HEK293T (cell line): ENCODE data around the gene LIPC.

ENCODE experiments used
- CTCF ChIA-PET: fragments of 350-600 bp; formaldehyde crosslinking; extraction: SDS; loops from one replicate; lab custom pipeline; 2021; ENCODE audit warnings: antibody characterized with exemption, inconsistent platforms; lab: Yijun Ruan, JAX
- POLR2A ChIA-PET: fragments of 350-600 bp; formaldehyde crosslinking; extraction: SDS; loops from one replicate; lab custom pipeline; 2020; ENCODE audit warnings: antibody characterized with exemption, inconsistent platforms; lab: Yijun Ruan, JAX
- DNase-seq: peaks from one replicate; pipeline ENCODE4 v3.0.0; 2012; ENCODE audit warnings: mixed read lengths; ENCODE audit errors: extremely low spot score
- ARNT ChIP-seq: fragments of 450-650 bp; IDR thresholded peaks from 2 replicates; pipeline ENCODE4 v1.6.1; 2017; ENCODE audit warnings: mild to moderate bottlenecking
- BHLHE40 ChIP-seq: fragments of 450-650 bp; IDR thresholded peaks from 2 replicates; pipeline ENCODE4 v1.6.1; 2016; ENCODE audit warnings: mild to moderate bottlenecking, moderate library complexity, borderline replicate concordance
- CTBP1 ChIP-seq: fragments of 450-650 bp; IDR thresholded peaks from 2 replicates; pipeline ENCODE4 v1.6.1; 2016; ENCODE audit warnings: borderline replicate concordance
- ELF4 ChIP-seq: fragments of 450-650 bp; IDR thresholded peaks from 2 replicates; pipeline ENCODE4 v1.6.1; 2017; ENCODE audit warnings: antibody characterized with exemption
- FOXA1 ChIP-seq: fragments of 450-650 bp; IDR thresholded peaks from 2 replicates; pipeline ENCODE4 v1.6.1; 2016; ENCODE audit warnings: mild to moderate bottlenecking
- FOXK2 ChIP-seq: fragments of 450-650 bp; IDR thresholded peaks from 2 replicates; pipeline ENCODE4 v1.6.1; 2016; ENCODE audit warnings: mild to moderate bottlenecking
- FOXM1 ChIP-seq: fragments of 450-650 bp; IDR thresholded peaks from 2 replicates; pipeline ENCODE4 v1.6.1; 2017; ENCODE audit warnings: mild to moderate bottlenecking, borderline replicate concordance
- HDGF ChIP-seq: fragments of 450-650 bp; IDR thresholded peaks from 2 replicates; pipeline ENCODE4 v1.6.1; 2017; ENCODE audit warnings: antibody characterized with exemption, borderline replicate concordance
- L3MBTL2 ChIP-seq: fragments of 450-650 bp; conservative IDR thresholded peaks from 2 replicates; pipeline ENCODE4 v1.6.1; 2016; ENCODE audit warnings: mild to moderate bottlenecking
- LEF1 ChIP-seq: fragments of 450-650 bp; IDR thresholded peaks from 2 replicates; pipeline ENCODE4 v1.6.1; 2017; ENCODE audit warnings: mild to moderate bottlenecking, borderline replicate concordance
- NFRKB ChIP-seq: fragments of 450-650 bp; IDR thresholded peaks from 2 replicates; pipeline ENCODE4 v1.6.1; 2016; ENCODE audit warnings: mild to moderate bottlenecking, moderate library complexity
- PKNOX1 ChIP-seq: fragments of 450-650 bp; IDR thresholded peaks from 2 replicates; pipeline ENCODE4 v1.6.1; 2016
- SP1 ChIP-seq: fragments of 450-650 bp; IDR thresholded peaks from 2 replicates; pipeline ENCODE4 v1.6.1; 2017
- SUZ12 ChIP-seq: fragments of 450-650 bp; IDR thresholded peaks from 2 replicates; pipeline ENCODE4 v1.6.1; 2016; ENCODE audit warnings: mild to moderate bottlenecking
- TARDBP ChIP-seq: fragments of 450-650 bp; IDR thresholded peaks from 2 replicates; pipeline ENCODE4 v1.6.1; 2016
- ZNF384 ChIP-seq: fragments of 450-650 bp; IDR thresholded peaks from 2 replicates; pipeline ENCODE4 v1.6.1; 2016

The LIPC gene

GRCh38 chr15:58440922-58441321, 9.1 kb downstream of the LIPC start:
- ChIA-PET CTCF (no interaction called here), POLR2A (no interaction called here)
- DNase-seq: no peak
- TF ChIP-seq ELF4 (no peak), FOXM1 (no peak), ARNT (no peak), TARDBP (no peak), PKNOX1 (no peak), FOXA1 (no peak), CTBP1 (no peak), NFRKB (no peak), HDGF (no peak), BHLHE40 (no peak), FOXK2 (no peak), SUZ12 (no peak), SP1 (no peak), LEF1 (no peak)

GRCh38 chr15:58441376-58442070, 9.7 kb downstream of the LIPC start:
- CTCF ChIA-PET: no interaction called here
- TF ChIP-seq L3MBTL2: no peak
- DNase-seq: no peak
- POLR2A ChIA-PET: no interaction called here

GRCh38 chr15:58442122-58442521, 10.3 kb downstream of the LIPC start:
- no peak for DNase-seq
- CTCF ChIA-PET: no interaction called here
- POLR2A ChIA-PET: no interaction called here
- no peak for TF ChIP-seq SP1

- ChIA-PET POLR2A (interaction anchor here (1.1 kb wide), 1 partner anchor 26 kb away, joined by 4 read pairs; no protein-coding TSS in a partner anchor), CTCF (no interaction called here)
- no peak for TF ChIP-seq ZNF384
- no peak for TF ChIP-seq ELF4
- no peak for TF ChIP-seq FOXA1
- no peak for TF ChIP-seq L3MBTL2
- TF ChIP-seq FOXM1: no peak
- TF ChIP-seq HDGF: no peak
- TF ChIP-seq ARNT: no peak
- TF ChIP-seq SP1: no peak
- TF ChIP-seq FOXK2: no peak
- no peak for TF ChIP-seq BHLHE40
- TF ChIP-seq CTBP1: no peak
- TF ChIP-seq PKNOX1: no peak
- no peak for TF ChIP-seq TARDBP
- TF ChIP-seq NFRKB: no peak
- no peak for TF ChIP-seq SUZ12
- TF ChIP-seq LEF1: no peak
- no peak for DNase-seq
Observed at GRCh38 chr15:58443308-58443707, 11.5 kb downstream of the LIPC start.

- DNase-seq: no peak
- ChIA-PET POLR2A (no interaction called here), CTCF (no interaction called here)
- TF ChIP-seq FOXM1: no peak
Observed at GRCh38 chr15:58444056-58444455, 12.3 kb downstream of the LIPC start.

- ChIA-PET POLR2A (no interaction called here), CTCF (no interaction called here)
- TF ChIP-seq SUZ12 (no peak), CTBP1 (no peak), NFRKB (no peak), SP1 (no peak)
- no peak for DNase-seq
Observed at GRCh38 chr15:58444658-58445332, 13.0 kb downstream of the LIPC start.

GRCh38 chr15:58445865-58446264, 14.1 kb downstream of the LIPC start:
- POLR2A ChIA-PET: no interaction called here
- TF ChIP-seq FOXM1 (no peak), ARNT (no peak), TARDBP (no peak), FOXK2 (no peak), L3MBTL2 (no peak), ZNF384 (no peak), FOXA1 (no peak), LEF1 (no peak), CTBP1 (no peak), BHLHE40 (no peak), ELF4 (no peak), SUZ12 (no peak), SP1 (no peak), NFRKB (no peak), HDGF (no peak), PKNOX1 (no peak)
- CTCF ChIA-PET: no interaction called here
- DNase-seq: no peak
